B cell (primary cell): ENCODE results near the gene MXRA5. TPM values are rescaled to one million over a fixed set of nuclear protein-coding genes. Genes with fewer than 3 reads are reported as not detected.
"Not testable (repeated sequence)": the region's sequence is repeated elsewhere in the genome, so short reads cannot be mapped to it uniquely, and the experiment has no call there.

Experiments used
- ATAC-seq: fragments of 200-7000 bp; cut with Tn5 transposase; one replicate; pipeline ENCODE4 v1.10.0; 2021; ENCODE audit warnings: low read depth, mild to moderate bottlenecking, moderate number of reproducible peaks, moderate library complexity
- CTCF ChIA-PET: fragments of 350-600 bp; sonication (Branson Sonifier 250); formaldehyde crosslinking; loops from one replicate; lab custom pipeline; 2021; ENCODE audit warnings: antibody characterized with exemption, inconsistent platforms; lab: Charles Lee
- POLR2A ChIA-PET: fragments of 350-600 bp; sonication (Branson Sonifier 250); formaldehyde crosslinking; loops from one replicate; lab custom pipeline; 2021; ENCODE audit warnings: antibody characterized with exemption; lab: Charles Lee
- DNase-seq: peaks from one replicate; pipeline ENCODE4 v3.0.0; 2013
- H2AFZ ChIP-seq: 2 replicates; pipeline ENCODE4 v1.6.1; 2012; ENCODE audit warnings: mild to moderate bottlenecking, low read depth, low read length; ENCODE audit not compliant: insufficient read depth, poor library complexity, severe bottlenecking
- H3K27ac ChIP-seq, 2 donors: 1 replicate in 1 of 2; 2 replicates in 1 of 2; pipeline ENCODE4 v1.5.1; 2012 to 2013; ENCODE audit warnings: low read length in 2 of 2, mild to moderate bottlenecking in 2 of 2, moderate library complexity in 1 of 2
- H3K27me3 ChIP-seq, 4 experiments: fragments of 200-600 bp in 1 of 4; sonication (generic) in 1 of 4; replicated peaks in 1 of 4; 1 replicate in 2 of 4; 2 replicates in 2 of 4; pipeline versions ENCODE4 v1.6.1 to v1.7.0; 2013 to 2016; ENCODE audit warnings: low read length in 3 of 4, mild to moderate bottlenecking in 2 of 4, mixed read lengths in 1 of 4, moderate library complexity in 1 of 4; ENCODE audit not compliant: insufficient read depth in 4 of 4, control insufficient read depth in 3 of 4; ENCODE audit errors: control extremely low read depth in 1 of 4
- H3K36me3 ChIP-seq, 2 experiments: replicated peaks in 1 of 2; 1 replicate in 1 of 2; 2 replicates in 1 of 2; pipeline versions ENCODE4 v1.6.1 to v1.7.1; 2013; ENCODE audit warnings: low read length in 1 of 2; ENCODE audit not compliant: insufficient read depth in 2 of 2, control insufficient read depth in 1 of 2; ENCODE audit errors: control extremely low read depth in 1 of 2, extremely low read depth in 1 of 2
- H3K4me1 ChIP-seq, 2 donors: fragments of 200-600 bp in 1 of 2; sonication (generic) in 1 of 2; 1 replicate in 1 of 2; 2 replicates in 1 of 2; pipeline versions ENCODE4 v1.5.1 to v1.6.1; 2013 to 2017; ENCODE audit warnings: low read length in 2 of 2; ENCODE audit not compliant: control insufficient read depth in 2 of 2, insufficient read depth in 2 of 2
- H3K4me2 ChIP-seq: replicated peaks from 2 replicates; pipeline ENCODE3; 2012; ENCODE audit warnings: mild to moderate bottlenecking, low read depth, low read length; ENCODE audit not compliant: poor library complexity, severe bottlenecking
- H3K4me3 ChIP-seq, 5 experiments: fragments of 200-600 bp in 1 of 5; sonication (generic) in 1 of 5; 1 replicate in 3 of 5; 2 replicates in 2 of 5; pipeline versions ENCODE4 v1.5.1 to v1.7.0; 2011 to 2016; ENCODE audit warnings: low read length in 4 of 5, mild to moderate bottlenecking in 4 of 5, low read depth in 2 of 5, control low read depth in 1 of 5, moderate library complexity in 1 of 5; ENCODE audit not compliant: insufficient read depth in 1 of 5; ENCODE audit errors: control extremely low read depth in 1 of 5, extremely low read depth in 1 of 5
- H3K79me2 ChIP-seq: fragments of 200-600 bp; sonication (generic); one replicate; pipeline ENCODE4 v1.6.0; 2016; ENCODE audit warnings: low read length; ENCODE audit not compliant: control insufficient read depth, insufficient read depth
- H3K9ac ChIP-seq: fragments of 200-600 bp; sonication (generic); 2 replicates; pipeline ENCODE4 v1.6.1; 2017; ENCODE audit warnings: mild to moderate bottlenecking, low read length, moderate library complexity
- H3K9me3 ChIP-seq, 3 donors: one replicate each; pipeline versions ENCODE4 v1.6.1 to v1.7.1; 2013; ENCODE audit warnings: low read length in 2 of 3; ENCODE audit not compliant: control insufficient read depth in 2 of 3, insufficient read depth in 1 of 3; ENCODE audit errors: control extremely low read depth in 1 of 3
- H4K20me1 ChIP-seq: 2 replicates; pipeline ENCODE4 v1.6.0; 2012; ENCODE audit warnings: mild to moderate bottlenecking, low read length; ENCODE audit not compliant: insufficient read depth, control insufficient read depth, poor library complexity, severe bottlenecking
- H3K27ac Mint-ChIP-seq: one replicate; pipeline ENCODE4 v1.8.0; 2021; ENCODE audit warnings: mixed read lengths
- H3K27me3 Mint-ChIP-seq: one replicate; pipeline ENCODE4 v1.8.0; 2021; ENCODE audit warnings: mixed read lengths
- H3K4me1 Mint-ChIP-seq: one replicate; pipeline ENCODE4 v1.8.0; 2021; ENCODE audit warnings: mixed read lengths
- H3K4me3 Mint-ChIP-seq: one replicate; pipeline ENCODE4 v1.8.0; 2021; ENCODE audit warnings: mixed read lengths
- H3K9me3 Mint-ChIP-seq: one replicate; pipeline ENCODE4 v1.8.0; 2022; ENCODE audit warnings: mixed read lengths; ENCODE audit not compliant: insufficient read depth
- EZH2 ChIP-seq: IDR thresholded peaks from 2 replicates; pipeline ENCODE4 v1.6.1; 2012; ENCODE audit warnings: borderline replicate concordance, low read depth, mild to moderate bottlenecking, moderate library complexity, low read length; ENCODE audit not compliant: insufficient read depth, poor library complexity, severe bottlenecking
- WGBS: methylation state at CpG from one replicate; pipeline ENCODE4 v1.1.5; 2013; ENCODE audit warnings: missing lambda C conversion rate; ENCODE audit not compliant: insufficient coverage; 5-methylcytosine and 5-hydroxymethylcytosine counted together
- intact Hi-C: fragments of 100-400 bp; cut with micrococcal nuclease; formaldehyde crosslinking; loops from one replicate; pipeline ENCODE4 v1.10.0; 2022
- polyA plus RNA-seq: library from polyadenylated mRNA; depleted of rRNA; stranded (reverse); fragments of >200 nt; gene quantifications from 2 replicates; pipeline ENCODE4 v1.2.3, GENCODE V29; 2012
- total RNA-seq, 2 donors: library from RNA; stranded (reverse); fragments of 120-200 nt in 1 of 2; gene quantifications; 1 replicate in 1 of 2; 2 replicates in 1 of 2; pipeline versions ENCODE4 v1.2.3 to v1.2.4, GENCODE V29; 2013 to 2022
- TF ChIP-seq, protein P1 (sequence below): fragments of 200-600 bp; IDR thresholded peaks from one replicate; pipeline ENCODE4 v1.8.0; 2022; ENCODE audit warnings: antibody characterized with exemption, mild to moderate bottlenecking

Gene MXRA5
- total and polyA plus RNA-seq, 2 donors (not counting 1 experiment from before 2014, with no cell fraction given) = not detected

DNA sequence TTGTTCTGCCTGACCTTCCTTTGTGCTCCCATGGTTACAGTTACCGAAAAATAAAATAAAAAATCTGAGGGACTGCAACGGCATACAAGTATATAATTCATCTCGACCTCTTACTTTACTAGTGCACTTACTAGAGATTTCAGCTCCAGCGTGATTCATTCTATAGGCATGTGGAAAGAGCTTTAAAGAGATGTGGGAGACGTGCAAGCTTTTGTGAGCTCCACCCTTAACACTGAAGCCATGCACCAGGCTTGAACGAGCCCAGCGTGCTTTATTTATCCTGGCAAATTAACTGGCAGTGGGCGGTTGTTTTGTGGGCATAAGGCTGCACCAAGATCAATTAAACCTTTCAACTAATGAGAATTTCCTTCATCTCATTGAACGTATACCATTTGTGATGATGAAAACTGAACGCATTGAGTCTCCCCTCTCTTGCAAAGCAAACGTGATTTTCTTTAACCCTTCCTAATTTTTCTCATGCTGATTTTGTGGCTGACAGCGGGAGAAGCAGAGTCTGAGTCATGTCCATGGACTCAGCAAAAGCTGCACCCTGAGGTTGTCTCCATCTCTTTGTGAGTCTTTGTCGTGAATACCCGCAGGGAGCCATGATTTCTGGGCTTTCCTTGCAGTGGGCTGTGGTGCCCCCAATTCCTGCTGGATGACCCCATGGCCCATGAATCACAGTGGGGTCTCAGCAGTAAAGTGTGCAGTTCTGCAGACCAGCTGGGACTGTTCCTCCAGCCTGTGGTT lies 60.1 kb downstream of the MXRA5 start:
- WGBS = 79% methylated on average over 4 of the region's 14 CpGs
- Histone ChIP-seq H3K27ac (no peak overlapping the region), H3K36me3 (no peaks in the 10 kb centered on the region), H3K9me3 (no peaks in the 10 kb centered on the region), H3K4me2 (no peak overlapping the region), H3K9ac (no peak overlapping the region), H3K4me1 (no peaks in the 10 kb centered on the region), H3K79me2 (no peaks in the 10 kb centered on the region), H2AFZ (no peak overlapping the region), H3K4me3 (no peak overlapping the region), H3K27me3 (no peaks in the 10 kb centered on the region), H4K20me1 (no peaks in the 10 kb centered on the region)
- ChIA-PET CTCF (no interaction called here), POLR2A (no interaction called here)
- Mint-ChIP-seq H3K4me1 (no peaks in the 10 kb centered on the region), H3K4me3 (no peak overlapping the region), H3K27ac (no peak overlapping the region), H3K9me3 (peaks cover 2% of the 10 kb centered on the region), H3K27me3 (no peaks in the 10 kb centered on the region)
- ATAC-seq (no peak), DNase-seq (no peak)
- TF ChIP-seq, protein P1, sequence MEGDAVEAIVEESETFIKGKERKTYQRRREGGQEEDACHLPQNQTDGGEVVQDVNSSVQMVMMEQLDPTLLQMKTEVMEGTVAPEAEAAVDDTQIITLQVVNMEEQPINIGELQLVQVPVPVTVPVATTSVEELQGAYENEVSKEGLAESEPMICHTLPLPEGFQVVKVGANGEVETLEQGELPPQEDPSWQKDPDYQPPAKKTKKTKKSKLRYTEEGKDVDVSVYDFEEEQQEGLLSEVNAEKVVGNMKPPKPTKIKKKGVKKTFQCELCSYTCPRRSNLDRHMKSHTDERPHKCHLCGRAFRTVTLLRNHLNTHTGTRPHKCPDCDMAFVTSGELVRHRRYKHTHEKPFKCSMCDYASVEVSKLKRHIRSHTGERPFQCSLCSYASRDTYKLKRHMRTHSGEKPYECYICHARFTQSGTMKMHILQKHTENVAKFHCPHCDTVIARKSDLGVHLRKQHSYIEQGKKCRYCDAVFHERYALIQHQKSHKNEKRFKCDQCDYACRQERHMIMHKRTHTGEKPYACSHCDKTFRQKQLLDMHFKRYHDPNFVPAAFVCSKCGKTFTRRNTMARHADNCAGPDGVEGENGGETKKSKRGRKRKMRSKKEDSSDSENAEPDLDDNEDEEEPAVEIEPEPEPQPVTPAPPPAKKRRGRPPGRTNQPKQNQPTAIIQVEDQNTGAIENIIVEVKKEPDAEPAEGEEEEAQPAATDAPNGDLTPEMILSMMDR = no peak
- intact Hi-C loops = no loop called here

DNA sequence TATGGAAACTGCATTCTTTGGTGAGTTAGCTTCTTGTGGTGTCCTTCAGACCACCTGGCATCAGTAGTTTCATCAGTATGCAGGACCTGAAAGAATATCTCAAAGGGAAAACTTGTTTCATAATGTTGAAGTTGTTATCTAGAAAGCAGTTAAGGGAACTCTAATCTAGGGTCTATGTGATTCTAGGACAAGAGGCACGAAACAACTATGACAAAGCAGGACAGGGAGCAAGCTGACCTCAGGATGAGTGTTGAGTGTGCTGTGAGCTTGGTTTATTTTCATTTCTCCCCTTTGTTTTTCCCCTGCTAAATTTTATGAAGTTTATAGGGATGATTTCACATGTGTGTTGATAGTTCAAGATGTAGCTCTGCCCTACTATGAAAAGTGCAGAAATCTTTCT lies 65.7 kb downstream of the MXRA5 start:
- H3K27ac ChIP-seq = no peak overlapping the region
- no peaks in the 10 kb centered on the region for H3K9me3 ChIP-seq
- no peak overlapping the region for H3K4me2 ChIP-seq
- Mint-ChIP-seq H3K27me3 (no peaks in the 10 kb centered on the region), H3K4me1 (no peaks in the 10 kb centered on the region), H3K4me3 (no peak overlapping the region), H3K9me3 (no peaks in the 10 kb centered on the region), H3K27ac (no peak overlapping the region)
- DNase-seq (no peak), ATAC-seq (no peak)
- H3K27me3 ChIP-seq = no peaks in the 10 kb centered on the region
- H3K4me3 ChIP-seq = no peak overlapping the region
- intact Hi-C loops = no loop called here
- no peak overlapping the region for H3K9ac ChIP-seq
- H4K20me1 ChIP-seq = no peaks in the 10 kb centered on the region
- no peaks in the 10 kb centered on the region for H3K4me1 ChIP-seq
- H2AFZ ChIP-seq = no peak overlapping the region
- no peaks in the 10 kb centered on the region for H3K36me3 ChIP-seq
- no CpG with 5 or more reads among the region's 1 CpG for whole genome bisulfite sequencing
- ChIA-PET POLR2A (no interaction called here), CTCF (no interaction called here)
- TF ChIP-seq, protein P1 = no peak
- no peak for TF ChIP-seq EZH2
- H3K79me2 ChIP-seq = no peaks in the 10 kb centered on the region

DNA sequence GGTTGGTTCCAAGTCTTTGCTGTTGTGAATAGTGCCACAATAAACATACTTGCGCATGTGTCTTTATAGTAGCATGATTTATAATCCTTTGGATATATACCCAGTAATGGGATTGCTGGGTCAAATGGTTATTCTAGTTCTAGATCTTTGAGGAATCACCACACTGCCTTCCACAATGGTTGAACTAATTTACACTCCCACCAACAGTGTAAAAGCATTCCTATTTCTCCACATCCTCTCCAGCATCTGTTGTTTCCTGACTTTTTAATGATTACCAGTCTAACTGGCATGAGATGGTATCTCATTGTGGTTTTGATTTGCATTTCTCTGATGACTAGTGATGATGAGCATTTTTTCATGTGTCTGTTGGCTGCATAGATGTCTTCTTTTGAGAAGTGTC lies 72.8 kb downstream of the MXRA5 start:
- WGBS = no CpG with 5 or more reads among the region's 1 CpG
- H3K27me3 Mint-ChIP-seq = not testable (repeated sequence)

More for the DNA sequence above, 72.8 kb downstream of the MXRA5 start:
- H3K27ac Mint-ChIP-seq, H3K4me1 ChIP-seq, intact Hi-C loops, H3K9me3 ChIP-seq, CTCF ChIA-PET, H3K36me3 ChIP-seq, H3K27me3 ChIP-seq, POLR2A ChIA-PET, H3K4me3 Mint-ChIP-seq, H3K4me1 Mint-ChIP-seq, H3K27ac ChIP-seq, H3K9ac ChIP-seq, ATAC-seq, H4K20me1 ChIP-seq, H3K4me3 ChIP-seq, H3K9me3 Mint-ChIP-seq, H2AFZ ChIP-seq, H3K4me2 ChIP-seq, H3K79me2 ChIP-seq, DNase-seq: not testable (repeated sequence)
